Measurements from ENCODE around the gene MACROD2. TPM values are rescaled to one million over a fixed set of nuclear protein-coding genes. Genes with fewer than 3 reads are reported as not detected.

Gene MACROD2
- total RNA-seq, 4 donors from 2014 or later = 10.0 to 24.0 (median 17.0) TPM

DNA sequence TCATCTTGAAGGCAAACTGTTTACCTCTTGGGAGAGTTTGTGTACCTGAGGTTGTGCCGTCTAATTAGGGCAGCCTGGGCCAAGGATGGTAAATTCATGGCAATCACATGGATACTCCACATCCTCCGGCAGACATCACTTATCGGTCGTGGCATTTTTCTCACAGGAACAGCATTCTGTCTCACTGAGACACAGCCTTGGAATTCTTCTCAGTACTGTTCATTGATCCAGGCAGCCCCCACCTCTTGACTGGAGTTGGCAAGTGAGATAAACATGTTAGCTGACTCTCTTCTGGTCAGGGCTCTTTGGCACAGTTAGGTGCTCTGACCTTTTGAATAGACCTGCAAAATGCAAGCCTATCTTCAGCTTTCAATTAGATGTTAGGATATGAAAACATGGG lies 853.5 kb downstream of the MACROD2 start:
- H3K4me3 ChIP-seq (ENCODE audit: low read depth, poor library complexity, severe bottlenecking) = no peak overlapping the region
- no peak for DNase-seq (ENCODE audit: low spot score in 2 of 2)
- TF ChIP-seq, protein P1, sequence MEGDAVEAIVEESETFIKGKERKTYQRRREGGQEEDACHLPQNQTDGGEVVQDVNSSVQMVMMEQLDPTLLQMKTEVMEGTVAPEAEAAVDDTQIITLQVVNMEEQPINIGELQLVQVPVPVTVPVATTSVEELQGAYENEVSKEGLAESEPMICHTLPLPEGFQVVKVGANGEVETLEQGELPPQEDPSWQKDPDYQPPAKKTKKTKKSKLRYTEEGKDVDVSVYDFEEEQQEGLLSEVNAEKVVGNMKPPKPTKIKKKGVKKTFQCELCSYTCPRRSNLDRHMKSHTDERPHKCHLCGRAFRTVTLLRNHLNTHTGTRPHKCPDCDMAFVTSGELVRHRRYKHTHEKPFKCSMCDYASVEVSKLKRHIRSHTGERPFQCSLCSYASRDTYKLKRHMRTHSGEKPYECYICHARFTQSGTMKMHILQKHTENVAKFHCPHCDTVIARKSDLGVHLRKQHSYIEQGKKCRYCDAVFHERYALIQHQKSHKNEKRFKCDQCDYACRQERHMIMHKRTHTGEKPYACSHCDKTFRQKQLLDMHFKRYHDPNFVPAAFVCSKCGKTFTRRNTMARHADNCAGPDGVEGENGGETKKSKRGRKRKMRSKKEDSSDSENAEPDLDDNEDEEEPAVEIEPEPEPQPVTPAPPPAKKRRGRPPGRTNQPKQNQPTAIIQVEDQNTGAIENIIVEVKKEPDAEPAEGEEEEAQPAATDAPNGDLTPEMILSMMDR (IDR thresholded peaks at IDR 0.05) = no peak
- no peak for TF ChIP-seq POLR2A (IDR thresholded peaks at IDR 0.05)
- 92 to 93% methylated on average over 4 of the region's 4 CpGs for WGBS, 2 donors
- intact Hi-C loops (cut with DNase I; ENCODE audit: low total_unique reads) = no loop called here

- TF ChIP-seq POLR2A (IDR thresholded peaks at IDR 0.05) = no peak
- TF ChIP-seq, protein P1 (IDR thresholded peaks at IDR 0.05) = no peak
- 83 to 87% methylated on average over 2 of the region's 2 CpGs for WGBS, 2 donors
- DNase-seq (ENCODE audit: low spot score in 2 of 2) = no peak
- intact Hi-C loops (cut with DNase I; ENCODE audit: low total_unique reads) = no loop called here
- H3K4me3 ChIP-seq (ENCODE audit: low read depth, poor library complexity, severe bottlenecking) = no peak overlapping the region
Observed at GRCh38 chr20:14853079-14853478, 857.8 kb downstream of the MACROD2 start.

DNA sequence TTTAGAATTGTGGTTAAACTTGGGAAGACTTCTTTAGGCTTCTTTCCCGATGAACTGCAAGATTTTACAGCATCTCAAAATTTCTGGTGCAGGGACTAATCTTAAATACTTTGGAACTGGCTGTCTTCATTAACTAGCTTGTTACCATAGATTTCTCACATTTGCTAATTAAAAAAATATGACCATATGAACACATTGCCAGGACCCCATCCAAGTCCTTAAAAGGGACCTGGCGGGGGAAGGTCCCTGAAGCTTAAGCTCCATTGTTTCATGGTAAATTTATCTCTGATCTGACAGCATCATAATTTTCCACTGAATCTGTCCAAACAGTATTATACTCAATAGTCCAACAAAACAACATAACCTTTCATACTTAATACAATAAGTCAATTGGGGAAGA lies 859.9 kb downstream of the MACROD2 start:
- no peak for TF ChIP-seq POLR2A (IDR thresholded peaks at IDR 0.05)
- TF ChIP-seq, protein P1 (IDR thresholded peaks at IDR 0.05) = no peak
- intact Hi-C loops (cut with DNase I; ENCODE audit: low total_unique reads) = no loop called here
- WGBS, 2 donors = 70 to 73% methylated on average over 2 of the region's 2 CpGs
- no peak for DNase-seq (ENCODE audit: low spot score in 2 of 2)
- no peak overlapping the region for H3K4me3 ChIP-seq (ENCODE audit: low read depth, poor library complexity, severe bottlenecking)

GRCh38 chr20:14859627-14860026 lies 864.3 kb downstream of the MACROD2 start:
- DNase-seq (ENCODE audit: low spot score in 2 of 2) = no peak
- intact Hi-C loops (cut with DNase I; ENCODE audit: low total_unique reads) = no loop called here
- no peak overlapping the region for H3K4me3 ChIP-seq (ENCODE audit: low read depth, poor library complexity, severe bottlenecking)
- TF ChIP-seq POLR2A (IDR thresholded peaks at IDR 0.05) = no peak
- TF ChIP-seq, protein P1 (IDR thresholded peaks at IDR 0.05) = no peak

GRCh38 chr20:14860410-14860814 lies 865.1 kb downstream of the MACROD2 start:
- DNase-seq (ENCODE audit: low spot score in 2 of 2) = no peak
- intact Hi-C loops (cut with DNase I; ENCODE audit: low total_unique reads) = no loop called here
- 19% methylated on average over 4 of the region's 4 CpGs for WGBS, 2 donors
- H3K4me3 ChIP-seq (ENCODE audit: low read depth, poor library complexity, severe bottlenecking) = no peak overlapping the region
- TF ChIP-seq, protein P1 (IDR thresholded peaks at IDR 0.05) = no peak
- TF ChIP-seq POLR2A (IDR thresholded peaks at IDR 0.05) = no peak

GRCh38 chr20:14861028-14861699 lies 865.8 kb downstream of the MACROD2 start:
- H3K4me3 ChIP-seq (ENCODE audit: low read depth, poor library complexity, severe bottlenecking) = no peak overlapping the region

More at GRCh38 chr20:14861028-14861699, 865.8 kb downstream of the MACROD2 start:
- 90 to 91% methylated on average over 4 of the region's 4 CpGs for WGBS, 2 donors
- intact Hi-C loops (cut with DNase I; ENCODE audit: low total_unique reads) = no loop called here
- TF ChIP-seq, protein P1 (IDR thresholded peaks at IDR 0.05) = no peak
- no peak for TF ChIP-seq POLR2A (IDR thresholded peaks at IDR 0.05)
- DNase-seq (ENCODE audit: low spot score in 2 of 2) = no peak
